Activated CD4-positive, alpha-beta memory T cell treated with anti-CD3 and anti-CD28 coated beads for 36 hours (primary cell): ENCODE data around the gene TAS2R41. TPM values are rescaled to one million over a fixed set of nuclear protein-coding genes. Genes with fewer than 3 reads are reported as not detected.

Experiments used
- CTCF ChIA-PET: fragments of 350-600 bp; sonication (Branson Sonifier 250); formaldehyde crosslinking; loops from one replicate; lab custom pipeline; 2021; ENCODE audit warnings: antibody characterized with exemption, inconsistent platforms; lab: Charles Lee
- POLR2A ChIA-PET: fragments of 350-600 bp; sonication (Branson Sonifier 250); formaldehyde crosslinking; loops from one replicate; lab custom pipeline; 2021; ENCODE audit warnings: antibody characterized with exemption; lab: Charles Lee
- DNase-seq: peaks from one replicate; pipeline ENCODE4 v3.0.0-alpha.2; 2020
- H3K27ac Mint-ChIP-seq: one replicate; pipeline ENCODE4 v1.8.0; 2021; ENCODE audit warnings: mixed read lengths
- H3K27me3 Mint-ChIP-seq: one replicate; pipeline ENCODE4 v1.8.0; 2021; ENCODE audit warnings: mixed read lengths
- H3K36me3 Mint-ChIP-seq: one replicate; pipeline ENCODE4 v1.8.0; 2021; ENCODE audit warnings: mixed read lengths
- H3K4me1 Mint-ChIP-seq: one replicate; pipeline ENCODE4 v1.8.0; 2021; ENCODE audit warnings: low read depth, mixed read lengths
- H3K4me3 Mint-ChIP-seq: one replicate; pipeline ENCODE4 v1.8.0; 2021; ENCODE audit warnings: mild to moderate bottlenecking, mixed read lengths
- H3K9me3 Mint-ChIP-seq: one replicate; pipeline ENCODE4 v1.8.0; 2021; ENCODE audit warnings: mixed read lengths
- intact Hi-C: fragments of 100-400 bp; cut with micrococcal nuclease; formaldehyde crosslinking; loops from one replicate; pipeline ENCODE4 v1.15.1; 2023
- total RNA-seq, 2 experiments: library from RNA; stranded (reverse); gene quantifications; one replicate each; pipeline ENCODE4 v1.2.3, GENCODE V29; 2021

TAS2R41 gene
- total RNA-seq, 2 experiments from 2014 or later: not detected

- Mint-ChIP-seq H3K27ac (no peak overlapping the region), H3K27me3 (no peaks in the 10 kb centered on the region), H3K4me1 (peaks cover 3% of the 10 kb centered on the region), H3K9me3 (no peaks in the 10 kb centered on the region), H3K36me3 (peaks cover 5% of the 10 kb centered on the region), H3K4me3 (no peak overlapping the region)
- ChIA-PET POLR2A (no interaction called here), CTCF (interaction anchor here (1.6 kb wide), 1 partner anchor 83 kb away, joined by 4 read pairs; no protein-coding TSS in a partner anchor)
- no peak for DNase-seq
- intact Hi-C loops: no loop called here
These were observed 21.6 kb downstream of the TAS2R41 start for GRCh38 chr7:143499246-143499645.

- Mint-ChIP-seq H3K4me3 (no peak overlapping the region), H3K4me1 (no peaks in the 10 kb centered on the region), H3K36me3 (peaks cover 5% of the 10 kb centered on the region), H3K27ac (no peak overlapping the region), H3K9me3 (no peaks in the 10 kb centered on the region), H3K27me3 (no peaks in the 10 kb centered on the region)
- CTCF ChIA-PET: interaction anchor here (1.6 kb wide), 2 partner anchors 7 to 84 kb away, joined by 3 to 4 read pairs; no protein-coding TSS in a partner anchor
- POLR2A ChIA-PET: no interaction called here
- intact Hi-C loops: no loop called here
- no peak for DNase-seq
These were observed 22.2 kb downstream of the TAS2R41 start for GRCh38 chr7:143499743-143500348.

- POLR2A ChIA-PET: no interaction called here
- Mint-ChIP-seq H3K9me3 (peaks cover 3% of the 10 kb centered on the region), H3K4me3 (no peak overlapping the region), H3K27me3 (no peaks in the 10 kb centered on the region), H3K36me3 (peaks cover 4% of the 10 kb centered on the region), H3K27ac (no peak overlapping the region), H3K4me1 (peaks cover 10% of the 10 kb centered on the region)
- intact Hi-C loops: no loop called here
- CTCF ChIA-PET: no interaction called here
- no peak for DNase-seq
These were observed 25.6 kb downstream of the TAS2R41 start for GRCh38 chr7:143503261-143503660.

GRCh38 chr7:143504215-143504936 lies 26.7 kb downstream of the TAS2R41 start:
- no peak for DNase-seq
- ChIA-PET CTCF (interaction anchor here (0.7 kb wide), 1 partner anchor 102 kb away, joined by 3 read pairs; no protein-coding TSS in a partner anchor), POLR2A (no interaction called here)
- peaks cover 3% of the 10 kb centered on the region for H3K9me3 Mint-ChIP-seq
- intact Hi-C loops: no loop called here
- peaks cover 10% of the 10 kb centered on the region for H3K4me1 Mint-ChIP-seq
- no peak overlapping the region for H3K27ac Mint-ChIP-seq
- H3K4me3 Mint-ChIP-seq: no peak overlapping the region
- peaks cover 4% of the 10 kb centered on the region for H3K36me3 Mint-ChIP-seq
- H3K27me3 Mint-ChIP-seq: no peaks in the 10 kb centered on the region

- DNase-seq: no peak
- intact Hi-C loops: no loop called here
- ChIA-PET POLR2A (no interaction called here), CTCF (no interaction called here)
- no peak overlapping the region for H3K27ac Mint-ChIP-seq
- no peak overlapping the region for H3K4me3 Mint-ChIP-seq
- no peaks in the 10 kb centered on the region for H3K27me3 Mint-ChIP-seq
- H3K36me3 Mint-ChIP-seq: peaks cover 4% of the 10 kb centered on the region
- peaks cover 10% of the 10 kb centered on the region for H3K4me1 Mint-ChIP-seq
- peaks cover 3% of the 10 kb centered on the region for H3K9me3 Mint-ChIP-seq
These were observed 27.2 kb downstream of the TAS2R41 start for GRCh38 chr7:143504937-143505297.

GRCh38 chr7:143505838-143506237 lies 28.2 kb downstream of the TAS2R41 start:
- H3K36me3 Mint-ChIP-seq: peaks cover 2% of the 10 kb centered on the region
- no peaks in the 10 kb centered on the region for H3K27me3 Mint-ChIP-seq
- no peak overlapping the region for H3K4me3 Mint-ChIP-seq
- H3K27ac Mint-ChIP-seq: no peak overlapping the region
- H3K4me1 Mint-ChIP-seq: peaks cover 10% of the 10 kb centered on the region
- ChIA-PET POLR2A (no interaction called here), CTCF (no interaction called here)
- peak; percentile 25 for DNase-seq
- peaks cover 3% of the 10 kb centered on the region for H3K9me3 Mint-ChIP-seq
- intact Hi-C loops: no loop called here

GRCh38 chr7:143507094-143507518 lies 29.4 kb downstream of the TAS2R41 start:
- DNase-seq: peak; percentile 14
- Mint-ChIP-seq H3K27me3 (no peaks in the 10 kb centered on the region), H3K4me3 (no peak overlapping the region), H3K36me3 (peaks cover 2% of the 10 kb centered on the region), H3K4me1 (peaks cover 10% of the 10 kb centered on the region), H3K27ac (no peak overlapping the region), H3K9me3 (peaks cover 3% of the 10 kb centered on the region)
- ChIA-PET POLR2A (no interaction called here), CTCF (no interaction called here)
- intact Hi-C loops: no loop called here

GRCh38 chr7:143507534-143508055 lies 29.9 kb downstream of the TAS2R41 start:
- Mint-ChIP-seq H3K9me3 (peaks cover 3% of the 10 kb centered on the region), H3K36me3 (peaks cover 2% of the 10 kb centered on the region), H3K27ac (no peak overlapping the region), H3K4me1 (peaks cover 10% of the 10 kb centered on the region), H3K27me3 (no peaks in the 10 kb centered on the region), H3K4me3 (no peak overlapping the region)
- POLR2A ChIA-PET: no interaction called here
- DNase-seq: no peak
- intact Hi-C loops: no loop called here
- CTCF ChIA-PET: no interaction called here

- Mint-ChIP-seq H3K36me3 (peaks cover 2% of the 10 kb centered on the region), H3K4me1 (peaks cover 4% of the 10 kb centered on the region), H3K27me3 (no peaks in the 10 kb centered on the region), H3K9me3 (peaks cover 3% of the 10 kb centered on the region), H3K4me3 (no peak overlapping the region), H3K27ac (no peak overlapping the region)
- intact Hi-C loops: no loop called here
- CTCF ChIA-PET: no interaction called here
- POLR2A ChIA-PET: no interaction called here
- no peak for DNase-seq
These were observed 33.4 kb downstream of the TAS2R41 start for GRCh38 chr7:143510854-143511592.

GRCh38 chr7:143511593-143512047 lies 33.9 kb downstream of the TAS2R41 start:
- peaks cover 3% of the 10 kb centered on the region for H3K9me3 Mint-ChIP-seq
- peaks cover 2% of the 10 kb centered on the region for H3K36me3 Mint-ChIP-seq
- no peak overlapping the region for H3K27ac Mint-ChIP-seq
- ChIA-PET POLR2A (no interaction called here), CTCF (no interaction called here)
- H3K27me3 Mint-ChIP-seq: no peaks in the 10 kb centered on the region
- no peak for DNase-seq
- intact Hi-C loops: no loop called here
- H3K4me3 Mint-ChIP-seq: no peak overlapping the region
- peaks cover 4% of the 10 kb centered on the region for H3K4me1 Mint-ChIP-seq

- Mint-ChIP-seq H3K4me3 (no peak overlapping the region), H3K9me3 (no peaks in the 10 kb centered on the region), H3K36me3 (no peaks in the 10 kb centered on the region), H3K27me3 (no peaks in the 10 kb centered on the region), H3K4me1 (peaks cover 7% of the 10 kb centered on the region), H3K27ac (no peak overlapping the region)
- POLR2A ChIA-PET: no interaction called here
- intact Hi-C loops: no loop called here
- DNase-seq: no peak
- CTCF ChIA-PET: interaction anchor here (0.9 kb wide), 1 partner anchor 15 kb away, joined by 3 read pairs; no protein-coding TSS in a partner anchor
These were observed 35.0 kb downstream of the TAS2R41 start for GRCh38 chr7:143512488-143513340.
